HG03354 (cell line): Measurements from ENCODE around the gene ADCY2.
"Not testable (repeated sequence)": the region's sequence is repeated elsewhere in the genome, so short reads cannot be mapped to it uniquely, and the experiment has no call there.

ENCODE experiments used
- ATAC-seq: cut with Tn5 transposase; IDR thresholded peaks from one replicate; pipeline ENCODE4 v1.9.1; 2021; ENCODE audit warnings: mild to moderate bottlenecking; ENCODE audit not compliant: unreplicated experiment, poor library complexity, severe bottlenecking

Gene ADCY2

GRCh38 chr5:7394889-7395431 lies 978 bp upstream of the ADCY2 start:
- no peak for ATAC-seq

- ATAC-seq = no peak
These were observed 449 bp upstream of the ADCY2 start for GRCh38 chr5:7395432-7395946.

- ATAC-seq = no peak
These were observed 946 bp downstream of the ADCY2 start for GRCh38 chr5:7396713-7397454.

GRCh38 chr5:7397937-7398336 lies 2.0 kb downstream of the ADCY2 start:
- no peak for ATAC-seq

- ATAC-seq = no peak
These were observed 2.8 kb downstream of the ADCY2 start for GRCh38 chr5:7398596-7399280.

GRCh38 chr5:7405277-7405676 lies 9.3 kb downstream of the ADCY2 start:
- ATAC-seq = no peak

GRCh38 chr5:7410936-7411511 lies 15.1 kb downstream of the ADCY2 start:
- ATAC-seq = no peak

GRCh38 chr5:7412409-7412808 lies 16.5 kb downstream of the ADCY2 start:
- ATAC-seq = no peak

- ATAC-seq = no peak
These were observed 19.2 kb downstream of the ADCY2 start for GRCh38 chr5:7415123-7415522.

- no peak for ATAC-seq
These were observed 19.9 kb downstream of the ADCY2 start for GRCh38 chr5:7415587-7416535.

GRCh38 chr5:7418276-7418675 lies 22.3 kb downstream of the ADCY2 start:
- no peak for ATAC-seq

- ATAC-seq = no peak
These were observed 23.4 kb downstream of the ADCY2 start for GRCh38 chr5:7419367-7419766.

GRCh38 chr5:7419846-7420245 lies 23.9 kb downstream of the ADCY2 start:
- ATAC-seq = no peak

GRCh38 chr5:7420510-7421280 lies 24.8 kb downstream of the ADCY2 start:
- no peak for ATAC-seq

- no peak for ATAC-seq
These were observed 26.6 kb downstream of the ADCY2 start for GRCh38 chr5:7422316-7423106.

- not testable (repeated sequence) for ATAC-seq
These were observed 27.3 kb downstream of the ADCY2 start for GRCh38 chr5:7423231-7423630.

GRCh38 chr5:7425830-7426229 lies 29.9 kb downstream of the ADCY2 start:
- ATAC-seq = no peak

- no peak for ATAC-seq
These were observed 30.3 kb downstream of the ADCY2 start for GRCh38 chr5:7426284-7426683.
